ENCODE data around the gene AMBRA1. TPM values are rescaled to one million over a fixed set of nuclear protein-coding genes. Genes with fewer than 3 reads are reported as not detected.
"Not testable (repeated sequence)": the region's sequence is repeated elsewhere in the genome, so short reads cannot be mapped to it uniquely, and the experiment has no call there.

Gene AMBRA1
- total RNA-seq, 2 donors from 2014 or later: 56.2 to 60.7 TPM

DNA sequence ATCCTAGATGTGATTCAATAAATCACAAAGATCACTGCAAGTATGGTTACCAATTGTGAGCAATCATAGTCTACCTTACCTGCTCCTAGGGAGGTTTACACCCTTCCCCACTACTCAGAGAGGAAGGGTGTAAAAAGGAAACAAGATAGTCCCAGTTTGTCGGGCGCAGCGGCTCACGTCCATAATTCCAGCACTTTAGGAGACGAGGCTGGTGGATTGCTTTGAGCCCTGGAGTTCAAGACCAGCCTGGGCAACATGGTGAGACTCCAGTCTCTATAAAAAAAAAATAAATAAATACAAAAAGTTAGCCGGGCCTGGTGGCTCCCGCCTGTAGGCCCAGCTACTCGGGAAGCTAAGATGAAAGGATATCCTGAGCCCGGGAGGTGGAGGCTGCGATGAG, 962 bp upstream of the AMBRA1 start:
- Histone ChIP-seq H3K27ac (no peak overlapping the region), H3K9me3 (no peaks in the 10 kb centered on the region), H3K4me3 (no peak overlapping the region), H3K27me3 (replicated peaks; ENCODE audit: insufficient read depth) (no peaks in the 10 kb centered on the region), H3K36me3 (no peaks in the 10 kb centered on the region), H3K4me1 (replicated peaks) (peaks cover 5% of the 10 kb centered on the region)
- DNase-seq (ENCODE audit: low spot score): no peak
- WGBS: 92% methylated on average over 10 of the region's 10 CpGs
- TF ChIP-seq, protein P1, sequence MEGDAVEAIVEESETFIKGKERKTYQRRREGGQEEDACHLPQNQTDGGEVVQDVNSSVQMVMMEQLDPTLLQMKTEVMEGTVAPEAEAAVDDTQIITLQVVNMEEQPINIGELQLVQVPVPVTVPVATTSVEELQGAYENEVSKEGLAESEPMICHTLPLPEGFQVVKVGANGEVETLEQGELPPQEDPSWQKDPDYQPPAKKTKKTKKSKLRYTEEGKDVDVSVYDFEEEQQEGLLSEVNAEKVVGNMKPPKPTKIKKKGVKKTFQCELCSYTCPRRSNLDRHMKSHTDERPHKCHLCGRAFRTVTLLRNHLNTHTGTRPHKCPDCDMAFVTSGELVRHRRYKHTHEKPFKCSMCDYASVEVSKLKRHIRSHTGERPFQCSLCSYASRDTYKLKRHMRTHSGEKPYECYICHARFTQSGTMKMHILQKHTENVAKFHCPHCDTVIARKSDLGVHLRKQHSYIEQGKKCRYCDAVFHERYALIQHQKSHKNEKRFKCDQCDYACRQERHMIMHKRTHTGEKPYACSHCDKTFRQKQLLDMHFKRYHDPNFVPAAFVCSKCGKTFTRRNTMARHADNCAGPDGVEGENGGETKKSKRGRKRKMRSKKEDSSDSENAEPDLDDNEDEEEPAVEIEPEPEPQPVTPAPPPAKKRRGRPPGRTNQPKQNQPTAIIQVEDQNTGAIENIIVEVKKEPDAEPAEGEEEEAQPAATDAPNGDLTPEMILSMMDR (IDR thresholded peaks at IDR 0.05): no peak
- TF ChIP-seq POLR2A (IDR thresholded peaks at IDR 0.05) (no peak), POLR2AphosphoS5 (IDR thresholded peaks at IDR 0.05) (no peak)
- intact Hi-C loops (cut with DNase I): no loop called here

DNA sequence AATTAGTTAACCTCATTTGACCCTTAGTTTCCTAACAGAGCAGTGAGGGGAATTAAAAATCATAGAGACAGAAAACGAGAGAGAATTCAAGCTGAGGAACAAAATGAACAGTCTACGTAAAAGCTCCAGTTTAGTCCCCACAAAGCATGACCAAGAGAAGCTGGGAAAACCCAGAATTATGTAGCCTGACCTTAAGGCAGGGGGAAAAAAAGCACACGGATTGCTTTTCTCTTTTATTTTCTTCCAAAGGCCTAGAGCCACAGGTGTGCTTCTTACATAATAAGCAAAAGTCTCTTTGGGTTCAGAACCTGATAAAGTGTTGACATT, 514 bp upstream of the AMBRA1 start:
- no peaks in the 10 kb centered on the region for H3K36me3 ChIP-seq
- 28% methylated on average over 3 of the region's 3 CpGs for WGBS
- no peaks in the 10 kb centered on the region for H3K9me3 ChIP-seq
- no peak for DNase-seq (ENCODE audit: low spot score)
- peak overlapping the region; percentile 84 to 89 for H3K4me3 ChIP-seq
- no peak for TF ChIP-seq POLR2AphosphoS5 (IDR thresholded peaks at IDR 0.05)
- TF ChIP-seq, protein P1 (IDR thresholded peaks at IDR 0.05): no peak
- TF ChIP-seq POLR2A (IDR thresholded peaks at IDR 0.05): no peak
- peaks cover 5% of the 10 kb centered on the region for H3K4me1 ChIP-seq (replicated peaks)
- no peaks in the 10 kb centered on the region for H3K27me3 ChIP-seq (replicated peaks; ENCODE audit: insufficient read depth)
- H3K27ac ChIP-seq: peak overlapping the region; percentile 80 to 83
- intact Hi-C loops (cut with DNase I): no loop called here

DNA sequence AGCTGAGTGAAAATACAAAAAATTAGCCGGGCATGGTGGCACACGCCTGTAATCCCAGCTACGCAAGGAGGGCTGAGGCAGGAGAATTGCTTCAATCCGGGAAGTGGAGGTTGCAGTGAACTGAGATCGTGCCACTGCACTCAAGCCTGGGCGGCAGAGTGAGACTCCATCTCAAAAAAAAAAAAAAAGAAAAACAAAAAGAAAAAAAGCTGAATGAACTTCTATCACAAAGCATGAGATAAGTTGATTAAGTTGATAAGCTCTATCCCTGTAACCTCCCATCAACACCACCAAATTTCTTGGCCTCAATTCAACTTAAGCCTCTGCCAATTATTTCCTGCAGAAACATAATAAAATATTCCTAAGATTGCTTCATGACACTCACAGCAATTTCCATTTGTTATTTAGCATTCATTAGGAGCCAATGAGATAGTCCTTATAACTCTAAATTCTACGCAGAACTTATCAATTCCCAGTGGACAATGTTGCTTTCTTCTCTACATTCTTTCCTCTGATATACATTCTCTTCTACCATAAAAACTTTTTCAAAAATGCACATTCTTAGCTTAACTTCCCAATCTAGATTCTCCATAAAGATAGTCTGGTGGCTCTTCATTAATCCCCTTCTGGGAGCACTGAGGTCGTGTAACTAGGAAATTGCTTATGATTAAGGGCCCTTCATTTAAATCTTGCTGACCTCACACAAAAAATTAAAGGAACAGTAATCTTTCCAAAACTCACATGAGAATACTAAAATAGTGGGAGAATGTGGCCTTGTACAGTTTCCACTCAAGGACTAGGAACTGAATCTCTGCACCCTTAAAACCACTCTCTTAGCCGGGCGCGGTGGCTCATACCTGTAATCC, 2.9 kb downstream of the AMBRA1 start:
- TF ChIP-seq POLR2AphosphoS5 (IDR thresholded peaks at IDR 0.05): no peak
- TF ChIP-seq, protein P1 (IDR thresholded peaks at IDR 0.05): no peak
- TF ChIP-seq POLR2A (IDR thresholded peaks at IDR 0.05): no peak
- Histone ChIP-seq H3K4me3 (no peak overlapping the region), H3K9me3 (no peaks in the 10 kb centered on the region), H3K36me3 (no peaks in the 10 kb centered on the region), H3K27me3 (replicated peaks; ENCODE audit: insufficient read depth) (no peaks in the 10 kb centered on the region), H3K4me1 (replicated peaks) (peaks cover 5% of the 10 kb centered on the region), H3K27ac (no peak overlapping the region)
- intact Hi-C loops (cut with DNase I): no loop called here
- WGBS: 52% methylated on average over 11 of the region's 11 CpGs
- DNase-seq (ENCODE audit: low spot score): no peak

DNA sequence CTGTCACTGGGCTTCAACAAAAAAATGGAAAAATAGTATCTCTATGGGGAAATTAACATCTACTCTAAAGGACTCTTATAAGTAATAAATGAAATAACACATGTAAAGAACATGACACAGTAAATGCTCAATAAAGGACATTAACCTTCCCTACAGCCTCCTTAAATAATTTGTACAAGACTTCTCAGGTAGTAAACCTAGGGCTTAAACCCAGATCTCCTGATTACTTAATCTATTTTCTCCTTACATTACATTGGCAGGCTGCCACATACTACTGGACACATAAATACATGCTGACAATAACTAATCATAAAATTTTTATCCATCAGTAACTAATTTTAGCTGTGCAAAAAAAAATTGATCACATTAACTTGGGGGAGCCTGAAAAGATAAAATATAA, 4.9 kb downstream of the AMBRA1 start:
- H3K27me3 ChIP-seq (replicated peaks; ENCODE audit: insufficient read depth): no peaks in the 10 kb centered on the region
- H3K4me1 ChIP-seq (replicated peaks): peaks cover 5% of the 10 kb centered on the region
- TF ChIP-seq, protein P1 (IDR thresholded peaks at IDR 0.05): no peak
- no peak for TF ChIP-seq POLR2AphosphoS5 (IDR thresholded peaks at IDR 0.05)
- TF ChIP-seq POLR2A (IDR thresholded peaks at IDR 0.05): no peak
- H3K4me3 ChIP-seq: no peak overlapping the region
- no peaks in the 10 kb centered on the region for H3K9me3 ChIP-seq
- H3K36me3 ChIP-seq: no peaks in the 10 kb centered on the region
- intact Hi-C loops (cut with DNase I): no loop called here
- no peak overlapping the region for H3K27ac ChIP-seq
- DNase-seq (ENCODE audit: low spot score): no peak

DNA sequence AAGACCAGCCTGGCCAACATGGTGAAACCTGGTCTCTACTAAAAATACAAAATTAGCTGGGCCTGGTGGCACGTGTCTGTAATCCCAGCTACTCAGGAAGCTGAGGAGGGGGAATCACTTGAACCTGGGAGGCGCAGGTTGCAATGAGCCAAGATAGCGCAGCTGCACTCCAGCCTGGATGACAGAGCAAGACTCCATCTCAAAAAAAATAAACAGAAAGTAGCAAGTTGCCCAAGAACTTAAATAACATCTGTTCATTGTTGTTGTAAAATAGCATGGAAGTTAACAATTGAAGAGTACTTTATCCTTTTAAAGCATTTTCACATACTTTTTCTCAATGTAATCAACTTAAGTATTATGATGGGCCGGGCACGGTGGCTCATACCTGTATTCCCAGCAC, 5.7 kb downstream of the AMBRA1 start:
- no peaks in the 10 kb centered on the region for H3K36me3 ChIP-seq
- peaks cover 5% of the 10 kb centered on the region for H3K4me1 ChIP-seq (replicated peaks)
- 79% methylated on average over 5 of the region's 5 CpGs for WGBS
- intact Hi-C loops (cut with DNase I): no loop called here
- no peak overlapping the region for H3K27ac ChIP-seq
- no peaks in the 10 kb centered on the region for H3K9me3 ChIP-seq
- no peak for DNase-seq (ENCODE audit: low spot score)
- no peak overlapping the region for H3K4me3 ChIP-seq
- no peaks in the 10 kb centered on the region for H3K27me3 ChIP-seq (replicated peaks; ENCODE audit: insufficient read depth)
- TF ChIP-seq POLR2AphosphoS5 (IDR thresholded peaks at IDR 0.05) (no peak), POLR2A (IDR thresholded peaks at IDR 0.05) (no peak)
- TF ChIP-seq, protein P1 (IDR thresholded peaks at IDR 0.05): no peak

DNA sequence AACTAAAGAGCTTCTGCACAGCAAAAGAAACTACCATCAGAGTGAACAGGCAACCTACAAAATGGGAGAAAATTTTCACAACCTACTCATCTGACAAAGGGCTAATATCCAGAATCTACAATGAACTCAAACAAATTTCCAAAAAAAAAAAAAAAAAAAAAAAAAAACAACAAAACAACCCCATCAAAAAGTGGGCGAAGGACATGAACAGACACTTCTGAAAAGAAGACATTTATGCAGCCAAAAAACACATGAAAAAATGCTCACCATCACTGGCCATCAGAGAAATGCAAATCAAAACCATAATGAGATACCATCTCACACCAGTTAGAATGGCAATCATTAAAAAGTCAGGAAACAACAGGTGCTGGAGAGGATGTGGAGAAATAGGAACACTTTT, 10.3 kb downstream of the AMBRA1 start:
- DNase-seq (ENCODE audit: low spot score); H3K4me1 ChIP-seq (replicated peaks); H3K9me3 ChIP-seq; H3K4me3 ChIP-seq; H3K36me3 ChIP-seq; H3K27me3 ChIP-seq (replicated peaks; ENCODE audit: insufficient read depth); intact Hi-C loops (cut with DNase I); H3K27ac ChIP-seq: not testable (repeated sequence)
- 100% methylated on average over 1 of the region's 1 CpG for WGBS

All from prostate gland (tissue), 2 donors.